AG09309 (cell line): ENCODE data around the gene SETSIP.

Experiments
- DNase-seq: peaks from one replicate; pipeline ENCODE4 v3.0.0-alpha.2; 2010; ENCODE audit warnings: low read depth
- H3K4me3 ChIP-seq: 2 replicates; pipeline ENCODE4 v1.5.1; 2011; ENCODE audit warnings: mild to moderate bottlenecking, low read depth, low read length, moderate library complexity; ENCODE audit not compliant: control insufficient read depth
- TF ChIP-seq, protein P1 (sequence below): IDR thresholded peaks from 2 replicates; pipeline ENCODE4 v1.5.1; 2011; ENCODE audit warnings: mild to moderate bottlenecking, low read depth, low read length, inconsistent platforms; ENCODE audit not compliant: insufficient read depth, control insufficient read depth; ENCODE audit errors: missing control alignments

Gene SETSIP, protein sequence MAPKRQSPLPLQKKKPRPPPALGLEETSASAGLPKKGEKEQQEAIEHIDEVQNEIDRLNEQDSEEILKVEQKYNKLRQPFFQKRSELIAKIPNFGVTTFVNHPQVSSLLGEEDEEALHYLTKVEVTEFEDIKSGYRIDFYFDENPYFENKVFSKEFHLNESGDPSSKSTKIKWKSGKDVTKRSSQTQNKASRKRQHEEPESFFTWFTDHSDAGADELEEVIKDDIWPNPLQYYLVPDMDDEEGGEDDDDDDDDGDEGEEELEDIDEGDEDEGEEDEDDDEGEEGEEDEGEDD

DNA sequence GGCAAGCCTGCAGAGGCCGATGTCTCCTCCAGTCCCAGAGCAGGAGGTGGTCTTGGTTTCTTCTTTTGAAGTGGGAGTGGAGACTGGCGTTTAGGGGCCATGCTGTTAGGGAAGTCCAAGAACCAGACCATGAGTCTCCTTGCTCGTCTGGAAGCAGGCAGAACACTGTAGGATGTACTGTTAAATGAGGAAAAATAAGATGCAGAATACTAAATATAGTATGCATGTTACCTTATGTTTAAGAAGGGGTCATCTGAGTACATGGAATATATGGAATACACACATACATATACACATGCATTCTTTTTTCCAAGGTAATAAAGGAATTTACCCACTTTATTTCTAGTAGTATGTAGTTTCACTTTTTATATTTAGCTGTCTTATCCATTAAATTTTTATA lies at the start of gene SETSIP:
SETSIP (minus strand) TSS at position 101 of the 400 bp plus-strand sequence; CDS start at position 101, 0 bp downstream.
- TF ChIP-seq, protein P1, sequence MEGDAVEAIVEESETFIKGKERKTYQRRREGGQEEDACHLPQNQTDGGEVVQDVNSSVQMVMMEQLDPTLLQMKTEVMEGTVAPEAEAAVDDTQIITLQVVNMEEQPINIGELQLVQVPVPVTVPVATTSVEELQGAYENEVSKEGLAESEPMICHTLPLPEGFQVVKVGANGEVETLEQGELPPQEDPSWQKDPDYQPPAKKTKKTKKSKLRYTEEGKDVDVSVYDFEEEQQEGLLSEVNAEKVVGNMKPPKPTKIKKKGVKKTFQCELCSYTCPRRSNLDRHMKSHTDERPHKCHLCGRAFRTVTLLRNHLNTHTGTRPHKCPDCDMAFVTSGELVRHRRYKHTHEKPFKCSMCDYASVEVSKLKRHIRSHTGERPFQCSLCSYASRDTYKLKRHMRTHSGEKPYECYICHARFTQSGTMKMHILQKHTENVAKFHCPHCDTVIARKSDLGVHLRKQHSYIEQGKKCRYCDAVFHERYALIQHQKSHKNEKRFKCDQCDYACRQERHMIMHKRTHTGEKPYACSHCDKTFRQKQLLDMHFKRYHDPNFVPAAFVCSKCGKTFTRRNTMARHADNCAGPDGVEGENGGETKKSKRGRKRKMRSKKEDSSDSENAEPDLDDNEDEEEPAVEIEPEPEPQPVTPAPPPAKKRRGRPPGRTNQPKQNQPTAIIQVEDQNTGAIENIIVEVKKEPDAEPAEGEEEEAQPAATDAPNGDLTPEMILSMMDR = no peak
- no peak for DNase-seq

DNA sequence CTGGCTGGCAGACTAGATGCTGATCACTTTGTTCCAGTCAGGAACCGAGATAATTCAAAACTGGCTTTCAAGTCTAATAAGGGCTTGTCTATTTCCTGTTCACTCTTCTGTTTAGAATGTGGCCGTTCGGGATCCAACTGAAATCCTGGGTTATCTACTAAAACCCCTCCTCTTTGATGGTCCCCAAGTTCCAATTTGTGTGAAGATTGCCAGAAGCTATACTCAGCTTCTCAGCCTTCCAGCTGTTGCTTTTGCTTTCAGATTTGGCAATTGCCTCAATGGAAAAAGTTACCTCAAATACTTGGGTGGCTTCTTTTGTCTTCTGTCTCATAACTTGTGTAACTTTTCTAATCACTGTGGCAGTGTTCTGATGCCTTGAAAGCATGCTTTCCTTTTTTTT lies 48.7 kb upstream of the SETSIP start:
- no peak for DNase-seq
- TF ChIP-seq, protein P1 = no peak
- no peak overlapping the region for H3K4me3 ChIP-seq

More for the DNA sequence above, at the start of gene SETSIP:
- no peak within 1 kb of the TSS for H3K4me3 ChIP-seq

DNA sequence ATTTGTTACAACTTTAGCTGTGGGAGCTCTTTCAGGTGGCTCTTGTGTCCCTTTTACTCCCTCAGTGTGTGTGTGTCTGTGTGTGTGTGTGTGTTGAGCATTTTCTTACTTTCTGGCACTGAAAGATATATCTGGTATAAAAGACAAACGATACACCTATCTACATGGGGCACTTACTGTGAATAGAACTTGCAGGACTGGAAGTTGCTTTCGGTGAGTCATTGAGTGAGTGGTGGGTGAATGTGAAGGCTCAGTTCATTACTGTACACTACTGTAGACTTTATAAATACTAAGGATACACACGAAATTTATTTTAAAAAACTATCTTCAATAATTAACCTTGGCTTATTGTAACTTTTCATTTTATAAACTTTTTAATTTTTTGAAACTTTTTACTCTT lies 43.6 kb upstream of the SETSIP start:
- no peak overlapping the region for H3K4me3 ChIP-seq
- DNase-seq = no peak
- TF ChIP-seq, protein P1 = no peak

GRCh38 chr1:92117526-92117925 lies 42.3 kb upstream of the SETSIP start:
- DNase-seq = no peak
- TF ChIP-seq, protein P1 = no peak
- no peak overlapping the region for H3K4me3 ChIP-seq

GRCh38 chr1:92108631-92109030 lies 33.4 kb upstream of the SETSIP start:
- TF ChIP-seq, protein P1 = no peak
- H3K4me3 ChIP-seq = no peak overlapping the region
- DNase-seq = no peak

GRCh38 chr1:92105546-92106081 lies 30.4 kb upstream of the SETSIP start:
- DNase-seq = no peak
- TF ChIP-seq, protein P1 = no peak
- no peak overlapping the region for H3K4me3 ChIP-seq

GRCh38 chr1:92096317-92096716 lies 21.1 kb upstream of the SETSIP start:
- DNase-seq = no peak
- TF ChIP-seq, protein P1 = no peak
- H3K4me3 ChIP-seq = no peak overlapping the region
